Kidney (tissue), 14 donors: ENCODE data around the gene SERINC3. TPM values are rescaled to one million over a fixed set of nuclear protein-coding genes. Genes with fewer than 3 reads are reported as not detected.

ENCODE experiments used
- DNase-seq, 5 donors: peaks; one replicate each; pipeline ENCODE4 v3.0.0-alpha.2; 2013 to 2020
- FAIRE-seq: peaks from 2 replicates; lab custom pipeline; 2012; peaks lifted over from hg19 to GRCh38; lab: Jason Lieb, UNC
- H3K27ac ChIP-seq, 2 donors: one replicate each; pipeline ENCODE4 v1.7.0; 2013; ENCODE audit warnings: low read depth in 2 of 2, low read length in 2 of 2, inconsistent platforms in 1 of 2
- H3K27me3 ChIP-seq: one replicate; pipeline ENCODE4 v1.7.1; 2013; ENCODE audit warnings: low read length, inconsistent platforms; ENCODE audit not compliant: control insufficient read depth, insufficient read depth
- H3K36me3 ChIP-seq, 3 donors: one replicate each; pipeline versions ENCODE4 v1.7.0 to v1.7.1; 2013; ENCODE audit warnings: low read length in 3 of 3, control low read depth in 1 of 3, inconsistent platforms in 1 of 3; ENCODE audit not compliant: insufficient read depth in 3 of 3, control insufficient read depth in 2 of 3
- H3K4me1 ChIP-seq, 3 donors: one replicate each; pipeline versions ENCODE4 v1.7.0 to v1.7.1; 2013; ENCODE audit warnings: low read length in 3 of 3, inconsistent platforms in 1 of 3, low read depth in 1 of 3; ENCODE audit not compliant: control insufficient read depth in 2 of 3, insufficient read depth in 2 of 3
- H3K4me3 ChIP-seq, 3 donors: one replicate each; pipeline versions ENCODE4 v1.7.0 to v1.8.1; 2013; ENCODE audit warnings: low read length in 3 of 3, control low read depth in 1 of 3, inconsistent platforms in 1 of 3
- H3K9ac ChIP-seq, 3 donors: one replicate each; pipeline versions ENCODE4 v1.7.0 to v1.7.1; 2013; ENCODE audit warnings: low read length in 3 of 3, control low read depth in 1 of 3, inconsistent platforms in 1 of 3
- H3K9me3 ChIP-seq, 3 donors: one replicate each; pipeline versions ENCODE4 v1.7.0 to v1.7.1; 2013; ENCODE audit warnings: low read length in 3 of 3, control low read depth in 1 of 3, inconsistent platforms in 1 of 3; ENCODE audit not compliant: control insufficient read depth in 2 of 3, insufficient read depth in 1 of 3
- intact Hi-C: fragments of 100-400 bp; cut with DNase I; formaldehyde crosslinking; loops from one replicate; pipeline ENCODE4 v1.11.1; 2022
- polyA plus RNA-seq: library from polyadenylated mRNA; stranded (reverse); fragments of 350-450 nt; fragmentation: Illumina TruSeq; extraction: RNeasy Lipid Tissue Mini Kit (QIAGEN cat#74804); gene quantifications from one replicate; pipeline ENCODE4 v1.2.3, GENCODE V29; 2014; ENCODE audit warnings: low read depth, low replicate concordance; ENCODE audit not compliant: insufficient read depth
- total RNA-seq: library from RNA; stranded (reverse); fragmentation: NEBNext Ultra II Directional; extraction: Animal tissue kit (Norgen Biotek cat#: 25700); gene quantifications from one replicate; pipeline ENCODE4 v1.2.1, GENCODE V29; 2021
- TF ChIP-seq, protein P1 (sequence below): IDR thresholded peaks from 3 replicates; pipeline ENCODE4 v1.5.1; 2012; ENCODE audit warnings: mild to moderate bottlenecking, moderate library complexity, borderline replicate concordance; ENCODE audit not compliant: insufficient read depth; ENCODE audit errors: extremely low read depth
- donor health status: control.
- donor health status: control.
- donor health status: control.
- donor health status: control.
- donor health status: control.
- donor health status: DM: yes; HTN: yes; CAD: no.
- donor health status: Normal renal cell carcinoma (clear cell type).

Gene SERINC3
- total and polyA plus RNA-seq, 2 donors from 2014 or later: 41.6 to 90.4 TPM

DNA sequence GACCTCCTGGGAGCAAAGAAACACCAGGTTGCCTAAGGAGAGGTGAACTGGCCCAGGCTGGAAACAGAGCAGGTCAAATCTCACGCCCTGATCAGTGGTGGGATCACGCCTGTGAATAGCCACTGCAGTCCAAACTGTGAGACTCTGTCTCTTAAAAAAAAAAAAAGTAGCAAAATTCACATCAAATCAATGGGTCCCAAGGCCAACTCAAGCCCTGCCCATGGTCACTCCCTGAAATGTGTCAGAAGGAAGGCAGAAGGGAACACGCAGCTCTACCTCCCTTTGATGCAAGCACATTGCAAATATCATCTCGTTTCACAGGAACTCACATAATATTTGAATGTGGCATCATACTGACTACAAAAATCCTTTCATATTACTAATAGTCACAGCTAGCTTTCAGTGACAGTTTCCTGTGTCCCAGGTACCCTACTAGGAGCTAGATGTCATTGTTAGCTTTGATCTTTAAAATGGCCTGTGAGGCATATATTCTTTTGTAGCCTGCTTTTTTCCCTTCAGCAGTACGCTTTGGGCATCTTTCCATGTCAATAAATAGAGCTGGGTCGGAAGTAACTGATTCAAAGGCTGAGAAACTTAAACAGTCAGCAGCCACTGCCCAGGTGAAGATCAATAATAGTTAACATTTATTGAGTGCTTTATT, 60.6 kb downstream of the SERINC3 start:
- Histone ChIP-seq H3K36me3 (no peaks in the 10 kb centered on the region), H3K27me3 (no peaks in the 10 kb centered on the region), H3K9me3 (no peaks in the 10 kb centered on the region), H3K27ac (no peak overlapping the region), H3K4me3 (no peak overlapping the region), H3K9ac (no peak overlapping the region), H3K4me1 (peaks cover 0 to 5% (median 0%) of the 10 kb centered on the region in 3 donors)
- DNase-seq: no peak
- intact Hi-C loops: no loop called here
- TF ChIP-seq, protein P1, sequence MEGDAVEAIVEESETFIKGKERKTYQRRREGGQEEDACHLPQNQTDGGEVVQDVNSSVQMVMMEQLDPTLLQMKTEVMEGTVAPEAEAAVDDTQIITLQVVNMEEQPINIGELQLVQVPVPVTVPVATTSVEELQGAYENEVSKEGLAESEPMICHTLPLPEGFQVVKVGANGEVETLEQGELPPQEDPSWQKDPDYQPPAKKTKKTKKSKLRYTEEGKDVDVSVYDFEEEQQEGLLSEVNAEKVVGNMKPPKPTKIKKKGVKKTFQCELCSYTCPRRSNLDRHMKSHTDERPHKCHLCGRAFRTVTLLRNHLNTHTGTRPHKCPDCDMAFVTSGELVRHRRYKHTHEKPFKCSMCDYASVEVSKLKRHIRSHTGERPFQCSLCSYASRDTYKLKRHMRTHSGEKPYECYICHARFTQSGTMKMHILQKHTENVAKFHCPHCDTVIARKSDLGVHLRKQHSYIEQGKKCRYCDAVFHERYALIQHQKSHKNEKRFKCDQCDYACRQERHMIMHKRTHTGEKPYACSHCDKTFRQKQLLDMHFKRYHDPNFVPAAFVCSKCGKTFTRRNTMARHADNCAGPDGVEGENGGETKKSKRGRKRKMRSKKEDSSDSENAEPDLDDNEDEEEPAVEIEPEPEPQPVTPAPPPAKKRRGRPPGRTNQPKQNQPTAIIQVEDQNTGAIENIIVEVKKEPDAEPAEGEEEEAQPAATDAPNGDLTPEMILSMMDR: no peak
- no peak for FAIRE-seq

DNA sequence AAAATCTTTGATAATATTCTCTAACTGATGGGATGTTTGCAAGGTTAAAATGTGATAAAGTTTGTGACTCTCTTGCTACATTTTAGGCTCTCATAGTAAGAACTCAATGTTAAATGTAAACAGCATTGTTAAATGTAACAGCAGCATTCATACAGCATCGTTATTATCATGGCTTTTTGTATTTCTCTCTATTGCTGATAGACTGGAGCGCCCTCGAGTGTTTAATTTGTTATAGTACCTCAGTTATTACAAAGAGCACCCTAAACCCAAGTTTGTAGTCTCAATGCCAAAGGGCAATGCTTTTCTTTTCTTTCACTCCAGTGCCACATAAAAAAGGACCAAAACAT, 61.1 kb downstream of the SERINC3 start:
- peak in 2 of 5 donors; percentile 11 to 50 for DNase-seq
- FAIRE-seq: no peak
- H3K27me3 ChIP-seq: no peaks in the 10 kb centered on the region
- H3K4me1 ChIP-seq: peaks cover 0 to 5% (median 0%) of the 10 kb centered on the region in 3 donors
- TF ChIP-seq, protein P1: peak; percentile 33
- no peaks in the 10 kb centered on the region for H3K36me3 ChIP-seq
- intact Hi-C loops: no loop called here
- no peak overlapping the region for H3K9ac ChIP-seq
- H3K9me3 ChIP-seq: no peaks in the 10 kb centered on the region
- no peak overlapping the region for H3K27ac ChIP-seq
- no peak overlapping the region for H3K4me3 ChIP-seq

DNA sequence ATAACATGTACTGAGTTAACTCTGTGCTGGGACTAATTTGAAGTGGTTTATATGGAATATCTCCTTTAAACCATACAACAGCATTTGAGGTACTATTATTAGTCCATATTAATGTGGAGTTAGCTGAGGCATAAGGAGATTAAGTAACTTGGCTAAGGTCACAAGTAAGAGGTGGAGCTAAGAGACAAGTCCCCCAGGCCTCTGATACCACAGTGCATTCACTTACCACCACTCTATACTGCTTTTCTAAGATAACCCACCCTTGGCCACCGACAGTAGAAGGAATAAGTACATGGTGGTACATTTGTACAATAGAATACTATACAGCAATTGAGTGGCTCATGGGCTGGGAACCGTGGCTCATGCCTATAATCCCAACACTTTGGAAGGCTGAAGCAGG, 62.6 kb downstream of the SERINC3 start:
- TF ChIP-seq, protein P1: no peak
- Histone ChIP-seq H3K27ac (no peak overlapping the region), H3K9me3 (no peaks in the 10 kb centered on the region), H3K9ac (no peak overlapping the region), H3K27me3 (no peaks in the 10 kb centered on the region), H3K4me3 (no peak overlapping the region), H3K4me1 (no peaks in the 10 kb centered on the region), H3K36me3 (no peaks in the 10 kb centered on the region)
- intact Hi-C loops: no loop called here
- DNase-seq (no peak), FAIRE-seq (no peak)

DNA sequence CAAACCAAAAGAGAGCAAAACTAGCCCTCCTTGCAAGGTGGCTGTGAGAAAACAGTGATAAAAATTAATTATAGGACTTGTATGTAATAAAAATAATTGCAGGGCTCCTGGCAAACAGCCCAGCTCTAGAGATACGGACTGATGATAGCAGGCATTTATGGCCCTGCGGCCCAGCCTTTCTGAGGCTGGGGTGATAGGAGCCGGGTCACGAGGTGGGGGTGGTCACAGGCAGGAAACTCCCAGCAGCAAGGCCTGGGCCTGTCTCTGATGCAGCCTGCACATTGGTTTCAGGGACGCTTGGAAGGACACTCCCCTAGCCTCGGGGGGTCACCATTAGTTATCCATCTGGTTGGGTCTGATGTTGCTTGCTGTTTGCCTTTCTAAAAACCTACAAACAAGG, 64.9 kb downstream of the SERINC3 start:
- intact Hi-C loops: no loop called here
- FAIRE-seq: no peak
- H3K9ac ChIP-seq: no peak overlapping the region

More for the DNA sequence above, 64.9 kb downstream of the SERINC3 start:
- no peak overlapping the region for H3K27ac ChIP-seq
- no peaks in the 10 kb centered on the region for H3K4me1 ChIP-seq
- TF ChIP-seq, protein P1: no peak
- H3K27me3 ChIP-seq: no peaks in the 10 kb centered on the region
- no peaks in the 10 kb centered on the region for H3K36me3 ChIP-seq
- no peak overlapping the region for H3K4me3 ChIP-seq
- peak in 2 of 5 donors; percentile 11 to 56 for DNase-seq
- no peaks in the 10 kb centered on the region for H3K9me3 ChIP-seq
